DND-41 (cell line): Measurements from ENCODE around the gene NHERF2.

Experiments used
- EZH2 ChIP-seq: IDR thresholded peaks from 3 replicates; pipeline ENCODE4 v1.6.1; 2012; ENCODE audit warnings: borderline replicate concordance, low read depth, mild to moderate bottlenecking, moderate library complexity, low read length, inconsistent platforms; ENCODE audit not compliant: severe bottlenecking
- TF ChIP-seq, protein P1 (sequence below): IDR thresholded peaks from 2 replicates; pipeline ENCODE4 v1.5.1; 2012; ENCODE audit warnings: borderline replicate concordance, low read length, moderate library complexity, mild to moderate bottlenecking; ENCODE audit not compliant: poor library complexity, severe bottlenecking; ENCODE audit errors: extremely low read depth

DNA sequence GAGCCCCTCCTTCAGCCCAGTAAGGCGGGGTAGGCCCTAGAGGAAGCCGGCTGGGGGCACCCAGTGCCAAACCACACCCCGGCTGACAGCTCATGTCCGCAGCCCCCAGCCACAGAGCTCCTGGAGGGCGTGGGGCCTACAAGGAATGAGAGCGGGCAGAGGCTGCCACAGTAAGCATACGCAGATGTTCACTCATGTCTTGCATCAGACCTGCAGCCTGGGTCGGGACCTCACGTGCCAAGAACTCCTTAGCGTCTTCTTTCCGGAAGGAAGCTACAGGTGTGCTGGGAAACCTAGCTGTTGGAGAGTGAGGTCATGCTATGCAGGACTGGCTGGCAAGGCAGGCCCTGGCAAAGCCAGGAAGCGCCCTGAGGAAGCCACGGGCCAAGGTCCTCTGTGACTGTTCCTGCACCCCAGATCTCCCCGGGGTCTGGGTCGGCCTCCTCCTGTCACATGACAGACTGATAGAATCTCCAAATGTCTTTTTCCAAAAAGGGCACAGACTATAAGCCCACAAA, 18.6 kb upstream of the NHERF2 start:
- TF ChIP-seq, protein P1, sequence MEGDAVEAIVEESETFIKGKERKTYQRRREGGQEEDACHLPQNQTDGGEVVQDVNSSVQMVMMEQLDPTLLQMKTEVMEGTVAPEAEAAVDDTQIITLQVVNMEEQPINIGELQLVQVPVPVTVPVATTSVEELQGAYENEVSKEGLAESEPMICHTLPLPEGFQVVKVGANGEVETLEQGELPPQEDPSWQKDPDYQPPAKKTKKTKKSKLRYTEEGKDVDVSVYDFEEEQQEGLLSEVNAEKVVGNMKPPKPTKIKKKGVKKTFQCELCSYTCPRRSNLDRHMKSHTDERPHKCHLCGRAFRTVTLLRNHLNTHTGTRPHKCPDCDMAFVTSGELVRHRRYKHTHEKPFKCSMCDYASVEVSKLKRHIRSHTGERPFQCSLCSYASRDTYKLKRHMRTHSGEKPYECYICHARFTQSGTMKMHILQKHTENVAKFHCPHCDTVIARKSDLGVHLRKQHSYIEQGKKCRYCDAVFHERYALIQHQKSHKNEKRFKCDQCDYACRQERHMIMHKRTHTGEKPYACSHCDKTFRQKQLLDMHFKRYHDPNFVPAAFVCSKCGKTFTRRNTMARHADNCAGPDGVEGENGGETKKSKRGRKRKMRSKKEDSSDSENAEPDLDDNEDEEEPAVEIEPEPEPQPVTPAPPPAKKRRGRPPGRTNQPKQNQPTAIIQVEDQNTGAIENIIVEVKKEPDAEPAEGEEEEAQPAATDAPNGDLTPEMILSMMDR = no peak
- TF ChIP-seq EZH2 = no peak
